K562 (cell line): ENCODE results near the gene FGF12. TPM values are rescaled to one million over a fixed set of nuclear protein-coding genes. Genes with fewer than 3 reads are reported as not detected.

ENCODE experiments used
- ATAC-seq: fragments of 200-7000 bp; cut with Tn5 transposase; 3 replicates; pipeline ENCODE4 v1.9.1; 2020; ENCODE audit warnings: moderate library complexity
- BruUV-seq: library from RNA; stranded (reverse); fragments of 400-500 nt; replicated peaks from 2 replicates; lab custom pipeline; 2021; lab: Mats Ljungman, UMichigan
- CTCF ChIA-PET: fragments of 300-600 bp; formaldehyde crosslinking; extraction: SDS; loops from one replicate; lab custom pipeline; 2021; ENCODE audit warnings: low intra/inter-chr PET ratio; lab: Yijun Ruan, JAX
- POLR2A ChIA-PET: fragments of 300-600, 350-650 bp; sonication (Branson Sonifier 250); formaldehyde crosslinking; extraction: SDS; loops from one replicate; lab custom pipeline; 2021; ENCODE audit warnings: antibody characterized with exemption, inconsistent platforms; lab: Yijun Ruan, JAX
- DNase-seq, 4 experiments: peaks; one replicate each; pipeline versions ENCODE4 v3.0.0 to v3.0.0-alpha.2; 2011 to 2018; ENCODE audit warnings: low spot score in 3 of 4, mixed read lengths in 3 of 4; ENCODE audit errors: extremely low read depth in 1 of 4
- FAIRE-seq: peaks from 2 replicates; lab custom pipeline; 2011; peaks lifted over from hg19 to GRCh38; lab: Jason Lieb, UNC
- H2AFZ ChIP-seq: 2 replicates; pipeline ENCODE4 v1.6.0; 2011; ENCODE audit warnings: low read depth, low read length, control low read depth, inconsistent platforms
- H3K27ac ChIP-seq: fragments of 200-600 bp; 3 replicates; pipeline ENCODE4 v1.8.0; 2011; ENCODE audit warnings: low read depth, mild to moderate bottlenecking, control low read depth, inconsistent platforms, low read length, moderate library complexity, mixed read lengths; ENCODE audit errors: extremely low read depth
- H3K27me3 ChIP-seq, 2 experiments: fragments of 300-600 bp in 1 of 2; 2 replicates in 1 of 2; 3 replicates in 1 of 2; pipeline versions ENCODE4 v1.6.0 to v1.8.0; 2011; ENCODE audit warnings: inconsistent platforms in 2 of 2, low read length in 2 of 2, mild to moderate bottlenecking in 1 of 2, mixed read lengths in 1 of 2, moderate library complexity in 1 of 2; ENCODE audit not compliant: control insufficient read depth in 2 of 2, insufficient read depth in 2 of 2
- H3K36me3 ChIP-seq: fragments of 300-600 bp; 3 replicates; pipeline ENCODE4 v1.8.0; 2011; ENCODE audit warnings: mild to moderate bottlenecking, low read length, inconsistent platforms; ENCODE audit not compliant: control insufficient read depth, insufficient read depth
- H3K4me1 ChIP-seq, 2 experiments: fragments of 200-600 bp in 1 of 2; replicated peaks in 1 of 2; 2 replicates in 1 of 2; 3 replicates in 1 of 2; pipeline versions ENCODE4 v1.5.1 to v1.8.0; 2011; ENCODE audit warnings: inconsistent platforms in 2 of 2, low read length in 2 of 2, mild to moderate bottlenecking in 1 of 2, mixed read lengths in 1 of 2, moderate library complexity in 1 of 2; ENCODE audit not compliant: control insufficient read depth in 2 of 2, insufficient read depth in 2 of 2
- H3K4me2 ChIP-seq: 2 replicates; pipeline ENCODE4 v1.6.1; 2011; ENCODE audit warnings: low read length, control low read depth, inconsistent platforms, mixed read lengths; ENCODE audit not compliant: insufficient read depth
- H3K4me3 ChIP-seq: fragments of 200-600 bp; sonication (generic), shearing (Covaris generic); 2 replicates; pipeline ENCODE4 v1.5.1; 2016; ENCODE audit warnings: control low read depth, inconsistent platforms
- H3K79me2 ChIP-seq: fragments of 200-600 bp; 3 replicates; pipeline ENCODE4 v1.8.0; 2011; ENCODE audit warnings: low read length, inconsistent platforms; ENCODE audit not compliant: control insufficient read depth, insufficient read depth
- H3K9ac ChIP-seq, 2 experiments: 2 replicates each; pipeline versions ENCODE4 v1.6.0 to v1.6.1; 2011; ENCODE audit warnings: low read depth in 2 of 2, low read length in 2 of 2, control low read depth in 1 of 2, inconsistent platforms in 1 of 2, mild to moderate bottlenecking in 1 of 2, mixed read lengths in 1 of 2; ENCODE audit not compliant: insufficient read depth in 1 of 2
- H3K9me1 ChIP-seq: one replicate; pipeline ENCODE4 v1.6.0; 2011; ENCODE audit warnings: inconsistent platforms, mild to moderate bottlenecking, low read length, moderate library complexity; ENCODE audit not compliant: control insufficient read depth, insufficient read depth
- H3K9me3 ChIP-seq: replicated peaks from 2 replicates; pipeline ENCODE4 v1.5.1; 2011; ENCODE audit warnings: low read depth, low read length, inconsistent platforms; ENCODE audit not compliant: control insufficient read depth, insufficient read depth
- H4K20me1 ChIP-seq: replicated peaks from 2 replicates; pipeline ENCODE4 v1.6.1; 2011; ENCODE audit warnings: low read length, inconsistent platforms, mixed read lengths; ENCODE audit not compliant: control insufficient read depth, insufficient read depth
- ARNT ChIP-seq, 2 experiments: fragments of 450-650 bp; IDR thresholded peaks; 2 replicates each; pipeline ENCODE4 v1.6.1; 2016; ENCODE audit warnings: mild to moderate bottlenecking in 1 of 2
- CREB1 ChIP-seq, 2 experiments: sonication (generic) in 1 of 2; formaldehyde crosslinking in 1 of 2; IDR thresholded peaks; 2 replicates each; pipeline versions ENCODE4 v1.6.1 to v1.8.0; 2012 to 2022; ENCODE audit warnings: inconsistent platforms in 1 of 2, mild to moderate bottlenecking in 1 of 2, missing genetic modification reagents in 1 of 2, moderate library complexity in 1 of 2
- CTCFL ChIP-seq: IDR thresholded peaks from 2 replicates; pipeline ENCODE4 v1.6.1; 2011; ENCODE audit warnings: borderline replicate concordance, low read depth, mild to moderate bottlenecking, moderate library complexity, low read length; ENCODE audit not compliant: insufficient read depth, poor library complexity, severe bottlenecking
- CXXC5 ChIP-seq: fragments of 250-450 bp; sonication (Bioruptor Pico); IDR thresholded peaks from 2 replicates; pipeline ENCODE4 v1.8.0; 2022; ENCODE audit warnings: inconsistent platforms, mild to moderate bottlenecking, moderate library complexity
- E2F1 ChIP-seq: sonication (generic); formaldehyde crosslinking; IDR thresholded peaks from 2 replicates; pipeline ENCODE4 v1.8.1; 2023; ENCODE audit warnings: mild to moderate bottlenecking, missing genetic modification reagents, moderate library complexity
- KLF13 ChIP-seq: fragments of 450-650 bp; IDR thresholded peaks from 2 replicates; pipeline ENCODE4 v1.6.1; 2016; ENCODE audit warnings: missing genetic modification characterization, low read depth, mild to moderate bottlenecking, missing compliant biosample characterization, moderate library complexity, borderline replicate concordance
- MCM2 ChIP-seq: fragments of 450-650 bp; IDR thresholded peaks from 2 replicates; pipeline ENCODE4 v1.6.1; 2017; ENCODE audit warnings: low read depth, mild to moderate bottlenecking
- NR2F6 ChIP-seq: fragments of 450-650 bp; formaldehyde crosslinking; IDR thresholded peaks from 2 replicates; pipeline ENCODE4 v1.4.0; 2020; ENCODE audit warnings: mild to moderate bottlenecking
- PKNOX1 ChIP-seq: fragments of 450-650 bp; IDR thresholded peaks from 2 replicates; pipeline ENCODE4 v1.6.1; 2016
- SOX6 ChIP-seq: fragments of 450-650 bp; IDR thresholded peaks from 2 replicates; pipeline ENCODE4 v1.6.1; 2014; ENCODE audit warnings: mild to moderate bottlenecking
- in situ Hi-C: fragments of 300-500 bp; cut with MboI; formaldehyde crosslinking; loops from 4 replicates; pipeline ENCODE4 v1.15.0; 2018; ENCODE audit warnings: inconsistent platforms, mixed read lengths
- intact Hi-C: fragments of 100-400 bp; cut with micrococcal nuclease; formaldehyde crosslinking; loops from 2 replicates; pipeline ENCODE4 v1.14.2; 2022
- polyA plus RNA-seq, 8 experiments: library from polyadenylated mRNA; depleted of rRNA in 4 of 8; stranded (reverse) in 5 of 8; unstranded in 3 of 8; fragments of >200 nt; fragmentation: Nextera tagmentation in 2 of 8; fragmentation: Illumina TruSeq in 1 of 8; extraction: Ambion mirVana in 2 of 8; extraction: Trizol in 1 of 8; gene quantifications; 2 replicates each; pipeline versions ENCODE4 v1.2.1 to v1.2.3, GENCODE V29; 2011 to 2014; ENCODE audit warnings: inconsistent platforms in 1 of 8, missing spikeins in 1 of 8
- total RNA-seq, 7 experiments: library from RNA; depleted of rRNA in 6 of 7; stranded (reverse); fragments of >200 nt in 6 of 7; fragmentation: Illumina TruSeq in 2 of 7; extraction: Trizol in 2 of 7; gene quantifications; 2 replicates each; pipeline versions ENCODE4 v1.2.1 to v1.2.3, GENCODE V29; 2011 to 2021; ENCODE audit warnings: low replicate concordance in 1 of 7

Gene FGF12
- total and polyA plus RNA-seq, 9 of the 15 experiments (the other 6 are each of a cell fraction or from before 2014, with no cell fraction given) = not detected

- TF ChIP-seq SOX6 (no peak), CXXC5 (CRISPR knock-in tag) (no peak), KLF13 (tag) (no peak), PKNOX1 (no peak), E2F1 (CRISPR knock-in tag) (no peak)
These were observed 21.1 kb downstream of the FGF12 start (continued) for GRCh38 chr3:192706272-192706671.

GRCh38 chr3:192700885-192701284 is 26.5 kb downstream of the FGF12 start:
- ChIA-PET CTCF (no interaction called here), POLR2A (no interaction called here)
- 0 out of 2 replicates have a peak, but pooled peaks cover 1% of the 10 kb centered on the region for H3K9me3 ChIP-seq
- no TSS peak for BruUV-seq
- H3K27ac ChIP-seq = no peak overlapping the region
- H3K79me2 ChIP-seq = no peaks in the 10 kb centered on the region
- no peak overlapping the region for H2AFZ ChIP-seq
- DNase-seq (no peak), ATAC-seq (no peak), FAIRE-seq (no peak)
- H3K4me2 ChIP-seq = no peak overlapping the region
- in situ Hi-C loops = no loop called here
- intact Hi-C loops = no loop called here
- H3K4me3 ChIP-seq = no peak overlapping the region
- H3K27me3 ChIP-seq = no peaks in the 10 kb centered on the region
- no peaks in the 10 kb centered on the region for H3K36me3 ChIP-seq
- H4K20me1 ChIP-seq = no peaks in the 10 kb centered on the region
- TF ChIP-seq CTCFL (no peak), NR2F6 (CRISPR knock-in tag) (no peak), CREB1 (IDR thresholded peaks at IDR 0.05) (no peak), CREB1 (CRISPR knock-in tag; IDR thresholded peaks at IDR 0.05) (no peak), MCM2 (no peak), ARNT (IDR thresholded peaks at IDR 0.05) (no peak)
- no peaks in the 10 kb centered on the region for H3K9me1 ChIP-seq
- H3K9ac ChIP-seq = no peak overlapping the region
- no peaks in the 10 kb centered on the region for H3K4me1 ChIP-seq
